Mesenteric fat pad (tissue), 1 donor: Measurements from ENCODE around the gene ADCY10. TPM values are rescaled to one million over a fixed set of nuclear protein-coding genes. Genes with fewer than 3 reads are reported as not detected.

Source experiments
- DNase-seq: peaks from one replicate; pipeline ENCODE4 v3.0.0-alpha.2; 2020; ENCODE audit warnings: low spot score
- total RNA-seq: library from RNA; stranded (reverse); fragmentation: NEBNext Ultra II Directional; extraction: Animal tissue kit (Norgen Biotek cat#: 25700); gene quantifications from one replicate; pipeline ENCODE4 v1.2.1, GENCODE V29; 2021
- donor health status: DM: yes; HTN: yes; CAD: no.

The ADCY10 gene
- total RNA-seq, 1 donor from 2014 or later, result 0.55 TPM

GRCh38 chr1:167784876-167785550, 128.9 kb downstream of the ADCY10 start:
- DNase-seq, result no peak

GRCh38 chr1:167782946-167783345, 131.0 kb downstream of the ADCY10 start:
- DNase-seq, result no peak

- no peak for DNase-seq
Measured at GRCh38 chr1:167781558-167781957, 132.4 kb downstream of the ADCY10 start.

- no peak for DNase-seq
Measured at GRCh38 chr1:167777269-167777650, 136.7 kb downstream of the ADCY10 start.

GRCh38 chr1:167776616-167777268, 137.2 kb downstream of the ADCY10 start:
- no peak for DNase-seq

DNA sequence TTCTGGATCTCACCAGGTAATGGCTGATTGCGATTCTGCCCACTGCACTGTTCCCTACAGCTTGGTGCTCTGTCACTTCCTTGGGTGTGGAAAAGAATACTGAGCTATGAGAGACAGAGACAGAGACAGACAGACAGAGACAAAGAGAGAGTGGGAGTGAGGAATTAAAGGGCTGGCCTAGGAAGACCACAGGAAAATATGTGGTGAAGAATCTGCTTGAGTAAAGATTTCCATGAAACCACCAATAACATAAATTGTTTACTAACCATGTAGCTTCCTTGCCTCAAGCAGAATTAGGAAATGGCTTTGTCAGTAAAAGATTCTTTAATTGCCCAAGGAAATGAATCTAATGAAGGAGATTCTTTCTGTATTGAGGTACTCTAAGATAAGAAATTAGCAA, 137.8 kb downstream of the ADCY10 start:
- no peak for DNase-seq

- no peak for DNase-seq
Measured at GRCh38 chr1:167775178-167775577, 138.8 kb downstream of the ADCY10 start.

- no peak for DNase-seq
Measured at GRCh38 chr1:167774710-167775109, 139.2 kb downstream of the ADCY10 start.

GRCh38 chr1:167773516-167773915, 140.4 kb downstream of the ADCY10 start:
- no peak for DNase-seq

DNA sequence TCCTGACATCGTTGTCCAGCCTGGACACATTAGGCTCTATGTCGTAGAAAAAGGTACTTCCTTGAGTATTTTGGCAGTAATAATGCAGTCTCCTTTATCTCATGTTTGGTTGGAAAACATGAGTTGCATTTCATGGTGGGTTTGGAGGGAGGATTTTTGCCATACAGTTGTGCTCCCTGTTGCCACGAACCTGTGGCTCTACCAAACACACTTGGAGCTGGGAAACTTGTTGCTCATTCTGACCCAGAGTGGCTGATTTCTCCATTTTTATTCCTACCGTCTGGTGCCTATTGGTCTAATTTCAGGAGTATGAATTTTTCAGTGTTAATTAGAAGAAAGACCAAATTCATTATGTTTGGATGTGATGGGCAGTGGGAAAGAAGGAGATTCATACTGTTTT, 141.5 kb downstream of the ADCY10 start:
- no peak for DNase-seq

DNA sequence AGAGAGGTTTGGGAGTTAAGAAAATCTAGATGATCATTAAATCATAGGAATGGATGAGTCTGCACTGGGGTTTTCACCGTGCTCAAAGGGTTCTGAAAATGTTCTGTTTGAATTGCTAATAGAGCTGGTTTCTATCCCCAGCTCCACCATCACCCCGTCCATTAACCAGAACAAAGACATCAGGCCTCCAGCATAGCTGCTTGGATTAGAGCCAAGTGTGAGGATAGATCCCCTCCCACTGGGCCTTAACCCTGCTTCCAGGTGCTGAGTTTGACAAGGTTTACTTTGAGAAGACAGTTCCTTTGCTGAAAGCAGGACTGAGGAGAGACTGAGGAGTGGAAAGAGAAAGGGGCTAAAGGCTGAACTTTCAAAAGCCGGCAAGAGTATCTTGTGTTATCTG, 143.8 kb downstream of the ADCY10 start:
- DNase-seq, result no peak

- no peak for DNase-seq
Measured at GRCh38 chr1:167767761-167768160, 146.2 kb downstream of the ADCY10 start.

- DNase-seq, result no peak
Measured at GRCh38 chr1:167766538-167766937, 147.4 kb downstream of the ADCY10 start.

DNA sequence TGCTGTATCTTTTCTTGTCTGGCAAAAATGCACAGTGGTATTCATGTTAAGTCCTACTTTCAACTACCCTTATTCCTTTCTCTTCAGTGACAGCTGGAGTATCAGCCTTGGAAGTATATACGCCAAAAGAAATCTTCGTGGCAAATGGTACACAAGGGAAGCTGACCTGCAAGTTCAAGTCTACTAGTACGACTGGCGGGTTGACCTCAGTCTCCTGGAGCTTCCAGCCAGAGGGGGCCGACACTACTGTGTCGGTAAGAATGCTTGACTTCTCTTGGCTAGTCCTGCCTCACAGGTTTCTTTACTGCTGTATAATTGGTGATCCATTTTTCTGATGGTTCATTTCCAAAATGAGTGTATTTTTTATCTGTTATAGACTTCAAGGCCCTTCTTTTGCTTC, 148.4 kb downstream of the ADCY10 start:
- no peak for DNase-seq

GRCh38 chr1:167764458-167765330, 149.2 kb downstream of the ADCY10 start:
- DNase-seq, result no peak

- no peak for DNase-seq
Measured at GRCh38 chr1:167763525-167764220, 150.3 kb downstream of the ADCY10 start.

GRCh38 chr1:167762061-167762746, 151.7 kb downstream of the ADCY10 start:
- DNase-seq, result no peak

DNA sequence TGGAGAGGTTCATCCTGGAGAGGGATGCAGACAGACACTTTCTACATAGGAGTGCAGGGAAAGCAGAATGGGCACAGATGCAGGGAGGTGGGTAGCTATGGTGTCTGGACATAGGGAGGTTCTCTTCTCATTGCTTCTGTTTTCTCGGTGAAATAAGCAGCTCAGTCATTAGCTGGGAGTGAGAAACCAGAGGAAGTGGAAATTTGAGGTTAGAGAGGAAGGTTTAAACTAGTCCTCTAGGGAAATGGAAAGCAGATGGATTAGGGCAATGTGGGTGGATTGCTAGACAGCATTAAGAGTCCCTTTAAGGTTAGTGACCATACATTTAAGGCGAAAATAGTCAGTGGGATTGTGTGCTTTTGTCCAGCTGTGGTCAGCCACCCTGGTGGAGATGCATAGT, 152.5 kb downstream of the ADCY10 start:
- no peak for DNase-seq
